Activated CD4-positive, alpha-beta T cell treated with anti-CD3 and anti-CD28 coated beads, Interleukin-2, Interleukin-6, amounts not matched to agents 100 ng/mL and 50 ng/mL, durations not matched to agents 16 hours and 8 hours (primary cell): ENCODE results near the gene ARHGAP40.

Experiments
- DNase-seq: peaks from one replicate; pipeline ENCODE4 v3.0.0-alpha.2; 2020

The ARHGAP40 gene

DNA sequence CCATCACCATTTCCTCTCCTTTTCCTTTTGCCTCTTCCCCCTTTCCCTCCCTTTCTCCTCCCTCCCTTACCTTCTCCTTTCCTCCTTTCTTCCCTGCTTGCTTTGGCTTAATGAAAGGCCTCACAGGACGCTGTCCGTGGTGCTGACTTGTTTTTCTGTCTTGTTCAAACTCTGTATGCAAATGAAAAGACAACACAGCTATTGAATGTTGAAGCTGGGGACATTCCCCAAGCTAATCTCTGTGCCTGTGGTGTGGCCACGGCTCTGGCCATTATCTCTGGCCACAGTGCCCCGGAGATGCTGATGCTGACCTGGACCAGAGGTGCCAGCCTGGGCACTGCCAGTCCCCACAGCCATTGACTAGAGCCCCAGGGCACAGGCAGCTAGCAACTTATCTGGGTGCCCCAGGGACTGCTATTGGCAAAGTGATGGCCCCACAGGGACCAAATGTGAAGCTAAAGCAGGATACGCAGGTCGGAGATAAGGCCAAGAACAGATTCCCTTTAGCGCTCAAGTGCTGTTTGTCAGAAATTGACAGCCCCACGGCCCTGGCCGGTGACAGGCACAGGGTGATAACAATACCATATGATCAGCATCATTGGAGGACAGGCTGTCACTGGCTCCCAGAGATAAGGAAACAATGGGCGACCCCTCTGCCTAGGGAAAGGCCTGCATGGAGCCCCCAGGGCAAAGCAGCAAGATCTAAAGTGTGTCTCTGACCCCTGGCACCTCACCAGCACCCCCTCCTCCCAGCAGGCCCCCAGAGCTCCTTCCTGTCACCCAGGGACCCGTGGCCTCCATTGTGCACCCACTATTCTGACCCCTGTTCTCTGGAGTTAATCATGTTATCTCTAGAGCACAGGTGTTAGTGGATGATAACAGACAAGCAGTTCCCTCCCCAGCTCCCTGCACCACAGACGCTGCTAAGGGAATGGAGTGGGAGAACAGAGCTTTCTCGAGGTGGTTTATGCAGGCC is 91.1 kb downstream of the ARHGAP40 start:
- DNase-seq: peak; percentile 48

DNA sequence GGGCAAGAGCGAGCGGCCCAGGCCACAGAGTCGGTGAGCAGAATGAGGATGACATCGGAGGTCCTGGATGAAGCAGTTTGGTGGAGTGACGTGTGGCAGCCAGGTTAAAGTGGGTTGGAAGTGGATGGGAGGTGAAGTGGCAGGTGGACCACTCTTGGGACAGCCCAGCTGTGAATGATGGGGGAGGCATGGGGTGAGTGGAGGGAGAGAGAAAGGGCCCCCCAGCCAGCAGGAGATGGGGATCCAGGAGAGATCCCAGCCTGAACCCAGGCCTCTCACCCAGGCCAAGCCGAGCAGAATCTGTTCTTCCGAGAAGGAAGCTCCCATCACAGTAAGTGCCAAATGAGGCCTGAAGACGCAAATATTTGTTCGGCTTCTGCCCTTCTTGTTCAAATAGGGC is 95.7 kb downstream of the ARHGAP40 start:
- DNase-seq: no peak

DNA sequence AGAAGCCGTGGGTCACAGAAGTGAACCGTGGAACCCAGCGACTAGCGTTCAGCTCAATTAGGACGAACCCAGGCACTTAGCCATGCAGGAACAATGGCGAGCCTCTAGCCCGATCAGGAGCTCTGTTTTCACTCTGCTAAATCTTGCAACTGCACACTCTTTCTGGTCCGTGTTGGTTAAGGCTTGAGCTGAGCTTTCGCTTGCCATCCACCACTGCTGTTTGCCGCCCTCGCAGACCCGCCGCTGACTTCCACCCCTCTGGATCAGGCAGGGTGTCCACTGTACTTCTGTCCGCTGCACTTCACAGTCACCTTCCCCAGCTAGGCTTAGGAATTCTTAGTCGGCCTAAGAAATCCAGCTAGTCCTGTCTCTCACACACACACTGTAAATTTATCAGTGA is 96.9 kb downstream of the ARHGAP40 start:
- no peak for DNase-seq

DNA sequence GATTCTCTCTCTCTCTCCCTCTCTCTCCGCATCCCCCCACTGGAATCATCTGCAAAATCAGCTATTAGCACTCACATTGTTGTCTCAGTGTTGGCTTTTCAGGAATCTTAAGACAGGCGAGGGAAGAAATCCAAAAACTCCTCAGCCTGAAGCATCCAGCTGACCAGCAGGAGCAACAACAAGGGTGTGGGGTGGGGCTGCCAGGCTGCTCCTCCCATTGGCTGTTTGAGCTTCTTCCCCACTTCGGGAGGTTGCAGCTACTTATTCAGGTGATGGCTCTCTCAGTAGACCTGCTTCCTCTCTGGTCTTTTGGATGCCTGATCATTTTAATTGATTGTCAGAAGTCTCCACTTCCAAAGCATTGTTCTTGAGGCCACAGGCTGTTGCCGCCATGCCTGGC is 98.5 kb downstream of the ARHGAP40 start:
- no peak for DNase-seq
